RWPE2 (cell line): Measurements from ENCODE around the gene CDC25A.

ENCODE experiments used
- ATAC-seq: fragments of 200-7000 bp; cut with Tn5 transposase; 3 replicates; pipeline ENCODE4 v1.9.1; 2021; ENCODE audit warnings: low read depth
- DNase-seq: peaks from one replicate; pipeline ENCODE4 v3.0.0-alpha.2; 2020; ENCODE audit warnings: low spot score
- H3K27ac ChIP-seq: fragments of 450-650 bp; 2 replicates; pipeline ENCODE4 v1.5.1; 2017; ENCODE audit warnings: mild to moderate bottlenecking; ENCODE audit not compliant: poor library complexity, severe bottlenecking
- H3K27me3 ChIP-seq: fragments of 250-450 bp; sonication (Bioruptor Pico); 2 replicates; pipeline ENCODE4 v1.5.1; 2021; ENCODE audit warnings: mild to moderate bottlenecking, moderate library complexity; ENCODE audit not compliant: insufficient read depth, poor library complexity, severe bottlenecking
- H3K36me3 ChIP-seq: fragments of 250-450 bp; sonication (Bioruptor Pico); 2 replicates; pipeline ENCODE4 v1.5.1; 2020; ENCODE audit warnings: low read depth, mild to moderate bottlenecking, moderate library complexity
- H3K4me1 ChIP-seq: fragments of 250-450 bp; sonication (Bioruptor Pico); 2 replicates; pipeline ENCODE4 v1.5.1; 2021; ENCODE audit warnings: mild to moderate bottlenecking, moderate library complexity; ENCODE audit not compliant: insufficient read depth, poor library complexity, severe bottlenecking
- H3K4me3 ChIP-seq: fragments of 250-450 bp; sonication (Bioruptor Pico); 2 replicates; pipeline ENCODE4 v1.5.1; 2021; ENCODE audit warnings: mild to moderate bottlenecking, moderate library complexity; ENCODE audit not compliant: severe bottlenecking
- H3K9me3 ChIP-seq: fragments of 250-450 bp; sonication (Bioruptor Pico); 2 replicates; pipeline ENCODE4 v1.5.1; 2021; ENCODE audit warnings: mild to moderate bottlenecking, moderate library complexity; ENCODE audit not compliant: severe bottlenecking
- TF ChIP-seq, protein P1 (sequence below): fragments of 450-650 bp; IDR thresholded peaks from one replicate; pipeline ENCODE4 v1.5.1; 2017; ENCODE audit warnings: mild to moderate bottlenecking, moderate library complexity; ENCODE audit not compliant: poor library complexity, severe bottlenecking

Gene CDC25A

DNA sequence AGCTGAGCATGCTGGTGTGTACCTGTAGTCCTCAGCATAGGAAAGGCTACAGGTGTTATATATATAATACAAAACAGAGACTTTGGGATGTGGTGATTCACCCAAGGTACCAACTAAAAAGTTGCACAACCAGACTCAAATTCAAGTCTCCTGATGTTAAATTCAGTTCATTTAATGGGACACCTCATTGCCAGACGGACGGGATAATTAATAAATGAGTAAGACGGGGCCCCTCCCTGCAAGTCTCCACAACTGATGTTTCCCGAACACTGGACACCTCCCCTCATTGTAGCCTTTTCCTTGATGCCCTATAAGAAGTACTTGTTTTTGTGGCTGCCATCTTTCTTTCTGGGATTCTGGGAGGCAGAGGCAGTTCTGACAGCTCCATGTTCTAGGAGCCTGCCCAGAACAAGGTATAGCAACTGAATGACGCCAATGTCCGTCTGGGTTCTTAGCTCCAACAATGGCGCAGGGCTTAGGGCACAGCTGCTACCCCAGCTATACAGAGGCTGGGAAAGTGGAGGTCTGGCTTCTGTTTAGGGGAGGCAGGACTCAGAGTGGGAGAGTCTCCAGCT, 50.7 kb downstream of the CDC25A start:
- Histone ChIP-seq H3K36me3 (no peaks in the 10 kb centered on the region), H3K27me3 (no peaks in the 10 kb centered on the region), H3K9me3 (no peaks in the 10 kb centered on the region), H3K4me1 (no peaks in the 10 kb centered on the region), H3K4me3 (no peak overlapping the region), H3K27ac (no peak overlapping the region)
- ATAC-seq: no peak
- TF ChIP-seq, protein P1, sequence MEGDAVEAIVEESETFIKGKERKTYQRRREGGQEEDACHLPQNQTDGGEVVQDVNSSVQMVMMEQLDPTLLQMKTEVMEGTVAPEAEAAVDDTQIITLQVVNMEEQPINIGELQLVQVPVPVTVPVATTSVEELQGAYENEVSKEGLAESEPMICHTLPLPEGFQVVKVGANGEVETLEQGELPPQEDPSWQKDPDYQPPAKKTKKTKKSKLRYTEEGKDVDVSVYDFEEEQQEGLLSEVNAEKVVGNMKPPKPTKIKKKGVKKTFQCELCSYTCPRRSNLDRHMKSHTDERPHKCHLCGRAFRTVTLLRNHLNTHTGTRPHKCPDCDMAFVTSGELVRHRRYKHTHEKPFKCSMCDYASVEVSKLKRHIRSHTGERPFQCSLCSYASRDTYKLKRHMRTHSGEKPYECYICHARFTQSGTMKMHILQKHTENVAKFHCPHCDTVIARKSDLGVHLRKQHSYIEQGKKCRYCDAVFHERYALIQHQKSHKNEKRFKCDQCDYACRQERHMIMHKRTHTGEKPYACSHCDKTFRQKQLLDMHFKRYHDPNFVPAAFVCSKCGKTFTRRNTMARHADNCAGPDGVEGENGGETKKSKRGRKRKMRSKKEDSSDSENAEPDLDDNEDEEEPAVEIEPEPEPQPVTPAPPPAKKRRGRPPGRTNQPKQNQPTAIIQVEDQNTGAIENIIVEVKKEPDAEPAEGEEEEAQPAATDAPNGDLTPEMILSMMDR: no peak
- DNase-seq: no peak

- TF ChIP-seq, protein P1: no peak
These were observed 52.4 kb downstream of the CDC25A start for GRCh38 chr3:48135552-48136495.

DNA sequence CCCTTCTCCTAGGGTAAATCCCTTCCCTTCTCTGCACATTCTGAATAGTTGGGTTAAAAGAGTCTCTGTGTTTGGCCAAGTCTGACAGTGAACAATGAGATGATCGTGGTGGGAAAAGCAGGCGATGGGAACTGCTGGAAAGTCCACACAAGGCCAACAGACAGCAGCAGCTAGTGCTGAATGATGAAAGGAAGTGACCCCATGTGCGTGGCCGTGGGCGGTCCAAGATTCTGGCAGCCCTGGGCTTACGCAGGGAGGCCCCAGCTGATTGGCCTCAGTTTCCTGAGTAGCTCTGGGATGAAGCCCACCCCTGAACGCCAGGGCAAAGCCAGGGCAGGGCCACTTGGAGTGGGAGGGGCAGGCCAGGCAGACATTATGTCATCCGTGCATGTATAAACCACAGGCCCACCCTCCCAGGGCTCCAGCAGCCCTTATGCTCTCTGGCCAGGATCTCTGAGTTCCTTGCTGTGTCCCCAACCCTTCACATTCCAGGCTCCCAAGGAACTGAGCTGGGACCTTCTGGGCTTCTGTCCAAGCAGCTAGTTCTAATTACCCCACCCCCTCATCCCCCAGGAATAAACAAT, 57.8 kb downstream of the CDC25A start:
- Histone ChIP-seq H3K9me3 (no peaks in the 10 kb centered on the region), H3K4me1 (no peaks in the 10 kb centered on the region), H3K27me3 (no peaks in the 10 kb centered on the region), H3K27ac (no peak overlapping the region), H3K4me3 (no peak overlapping the region), H3K36me3 (no peaks in the 10 kb centered on the region)
- no peak for ATAC-seq
- TF ChIP-seq, protein P1: no peak
- no peak for DNase-seq

More at GRCh38 chr3:48135552-48136495, 52.4 kb downstream of the CDC25A start:
- Histone ChIP-seq H3K36me3 (no peaks in the 10 kb centered on the region), H3K4me1 (no peaks in the 10 kb centered on the region), H3K4me3 (no peak overlapping the region), H3K9me3 (no peaks in the 10 kb centered on the region), H3K27me3 (no peaks in the 10 kb centered on the region), H3K27ac (no peak overlapping the region)
- no peak for ATAC-seq
- DNase-seq: no peak

DNA sequence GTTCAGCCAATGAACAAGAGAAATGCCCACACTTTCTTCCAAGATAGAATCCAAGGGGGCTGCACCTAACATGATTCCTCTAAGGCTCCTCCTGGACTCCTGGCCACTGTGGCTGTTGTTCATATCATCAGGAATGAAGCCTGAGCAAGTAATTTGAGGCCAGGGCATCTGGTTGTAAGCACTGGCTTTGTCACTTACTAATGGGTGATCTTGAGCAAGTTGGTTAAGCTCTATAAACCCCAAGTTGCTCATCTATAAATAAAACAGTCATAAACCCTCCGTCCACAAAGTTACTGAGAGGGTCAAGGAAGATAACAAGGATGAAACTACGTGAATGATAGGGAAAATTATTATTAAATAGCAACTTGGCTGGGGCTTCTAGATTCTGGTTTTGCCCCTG, 58.3 kb downstream of the CDC25A start:
- H3K27ac ChIP-seq: no peak overlapping the region
- ATAC-seq (no peak), DNase-seq (no peak)
- no peak overlapping the region for H3K4me3 ChIP-seq
- TF ChIP-seq, protein P1: no peak
- no peaks in the 10 kb centered on the region for H3K36me3 ChIP-seq
- H3K9me3 ChIP-seq: no peaks in the 10 kb centered on the region
- no peaks in the 10 kb centered on the region for H3K27me3 ChIP-seq
- no peaks in the 10 kb centered on the region for H3K4me1 ChIP-seq
